ENCODE measurements around the gene PPA2.

The PPA2 gene

DNA sequence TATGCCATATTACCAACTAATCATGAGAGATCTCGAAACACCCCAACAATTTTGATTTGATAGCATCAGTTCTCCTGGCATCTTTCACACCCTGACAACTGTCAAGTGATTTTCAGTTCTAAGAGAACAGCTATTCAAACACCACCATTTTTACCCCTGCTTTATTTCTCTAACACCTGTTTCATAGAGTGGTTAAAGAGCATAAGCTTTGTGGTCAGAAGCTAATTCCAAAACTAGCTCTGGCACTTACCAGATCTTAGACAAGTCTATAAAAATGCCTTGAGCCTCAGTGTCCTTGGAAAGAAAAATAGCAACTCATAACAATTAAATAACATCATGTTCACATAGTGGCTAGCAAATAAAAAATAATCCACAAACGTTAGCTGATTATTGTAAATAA, 17.9 kb downstream of the PPA2 start:
- Histone ChIP-seq H3K4me3 (ENCODE audit: low read depth, low read length) (no peak overlapping the region), H3K79me2 (peaks cover 7% of the 10 kb centered on the region), H3K27ac (no peak overlapping the region)

DNA sequence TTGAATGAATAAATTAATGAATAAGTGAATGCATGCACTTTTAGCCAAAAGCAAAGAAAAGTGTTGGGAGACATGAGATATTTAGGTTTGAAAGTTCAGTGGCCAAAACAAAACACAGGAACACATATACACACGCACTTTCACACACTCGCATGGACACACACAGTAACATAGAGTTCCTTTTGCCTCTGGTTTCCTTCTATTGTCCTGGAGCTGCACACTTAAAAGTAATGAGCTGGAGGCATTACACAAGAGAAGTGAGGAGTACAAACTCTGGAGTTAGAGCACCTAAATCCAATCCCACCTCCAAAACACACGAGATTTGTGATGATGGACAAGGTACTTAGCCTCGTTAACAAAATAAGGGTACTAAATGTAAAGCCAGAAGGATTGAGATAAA, 18.7 kb downstream of the PPA2 start:
- Histone ChIP-seq H3K27ac (no peak overlapping the region), H3K4me1 (no peaks in the 10 kb centered on the region), H3K9me3 (ENCODE audit: control insufficient read depth, low read length) (no peaks in the 10 kb centered on the region), H3K36me3 (ENCODE audit: control insufficient read depth, insufficient read depth, low read length) (no peaks in the 10 kb centered on the region), H3K4me3 (ENCODE audit: low read depth, low read length) (no peak overlapping the region), H2AFZ (no peak overlapping the region), H3K4me2 (ENCODE audit: low read length) (no peak overlapping the region), H3K9ac (no peak overlapping the region), H3K27me3 (ENCODE audit: control insufficient read depth, insufficient read depth, low read length) (no peaks in the 10 kb centered on the region), H3K79me2 (peaks cover 7% of the 10 kb centered on the region)
- TF ChIP-seq, protein P1, sequence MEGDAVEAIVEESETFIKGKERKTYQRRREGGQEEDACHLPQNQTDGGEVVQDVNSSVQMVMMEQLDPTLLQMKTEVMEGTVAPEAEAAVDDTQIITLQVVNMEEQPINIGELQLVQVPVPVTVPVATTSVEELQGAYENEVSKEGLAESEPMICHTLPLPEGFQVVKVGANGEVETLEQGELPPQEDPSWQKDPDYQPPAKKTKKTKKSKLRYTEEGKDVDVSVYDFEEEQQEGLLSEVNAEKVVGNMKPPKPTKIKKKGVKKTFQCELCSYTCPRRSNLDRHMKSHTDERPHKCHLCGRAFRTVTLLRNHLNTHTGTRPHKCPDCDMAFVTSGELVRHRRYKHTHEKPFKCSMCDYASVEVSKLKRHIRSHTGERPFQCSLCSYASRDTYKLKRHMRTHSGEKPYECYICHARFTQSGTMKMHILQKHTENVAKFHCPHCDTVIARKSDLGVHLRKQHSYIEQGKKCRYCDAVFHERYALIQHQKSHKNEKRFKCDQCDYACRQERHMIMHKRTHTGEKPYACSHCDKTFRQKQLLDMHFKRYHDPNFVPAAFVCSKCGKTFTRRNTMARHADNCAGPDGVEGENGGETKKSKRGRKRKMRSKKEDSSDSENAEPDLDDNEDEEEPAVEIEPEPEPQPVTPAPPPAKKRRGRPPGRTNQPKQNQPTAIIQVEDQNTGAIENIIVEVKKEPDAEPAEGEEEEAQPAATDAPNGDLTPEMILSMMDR (IDR thresholded peaks at IDR 0.05), result no peak

More for the DNA sequence above, 17.9 kb downstream of the PPA2 start:
- H2AFZ ChIP-seq, result no peak overlapping the region
- no peak overlapping the region for H3K4me2 ChIP-seq (ENCODE audit: low read length)
- no peak overlapping the region for H3K9ac ChIP-seq
- no peaks in the 10 kb centered on the region for H3K9me3 ChIP-seq (ENCODE audit: control insufficient read depth, low read length)
- TF ChIP-seq, protein P1 (IDR thresholded peaks at IDR 0.05), result no peak
- H3K4me1 ChIP-seq, result no peaks in the 10 kb centered on the region
- H3K27me3 ChIP-seq (ENCODE audit: control insufficient read depth, insufficient read depth, low read length), result no peaks in the 10 kb centered on the region
- H3K36me3 ChIP-seq (ENCODE audit: control insufficient read depth, insufficient read depth, low read length), result no peaks in the 10 kb centered on the region

DNA sequence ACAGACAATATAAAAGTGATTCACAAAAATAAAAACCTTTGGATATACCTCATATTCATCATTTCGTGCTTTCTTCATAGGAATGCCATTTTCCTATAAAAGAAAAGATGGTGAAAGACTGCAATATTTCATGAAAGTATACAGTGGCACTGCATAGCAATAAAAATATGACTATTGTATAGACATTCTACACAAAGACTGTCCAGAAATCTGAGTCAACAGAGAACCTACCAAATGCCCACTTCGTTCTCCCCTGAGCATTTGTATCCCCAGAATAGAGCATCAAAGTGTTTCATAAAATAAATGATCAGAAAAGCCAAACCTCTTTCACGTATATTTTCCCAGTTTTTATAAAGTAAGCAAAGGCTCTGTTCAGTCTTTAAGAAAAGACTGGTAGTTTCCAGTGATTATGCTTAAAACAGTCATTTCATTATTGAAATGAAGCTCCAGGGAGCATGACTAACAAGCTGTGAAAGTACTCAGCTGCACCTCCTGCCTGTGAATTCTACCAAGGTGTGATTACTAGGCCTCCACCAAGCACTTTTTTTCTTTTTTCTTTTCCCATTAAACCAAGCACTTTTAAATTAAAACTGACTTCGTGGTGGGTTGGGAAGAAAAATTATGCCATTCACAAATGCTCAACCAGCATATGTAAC, 20.2 kb downstream of the PPA2 start:
- Histone ChIP-seq H3K4me2 (ENCODE audit: low read length) (no peak overlapping the region), H3K9ac (no peak overlapping the region), H2AFZ (no peak overlapping the region), H3K79me2 (peaks cover 5% of the 10 kb centered on the region), H3K4me3 (ENCODE audit: low read depth, low read length) (no peak overlapping the region), H3K36me3 (ENCODE audit: control insufficient read depth, insufficient read depth, low read length) (no peaks in the 10 kb centered on the region), H3K9me3 (ENCODE audit: control insufficient read depth, low read length) (no peaks in the 10 kb centered on the region), H3K27ac (no peak overlapping the region), H3K4me1 (no peaks in the 10 kb centered on the region), H3K27me3 (ENCODE audit: control insufficient read depth, insufficient read depth, low read length) (no peaks in the 10 kb centered on the region)
- TF ChIP-seq, protein P1 (IDR thresholded peaks at IDR 0.05), result no peak

DNA sequence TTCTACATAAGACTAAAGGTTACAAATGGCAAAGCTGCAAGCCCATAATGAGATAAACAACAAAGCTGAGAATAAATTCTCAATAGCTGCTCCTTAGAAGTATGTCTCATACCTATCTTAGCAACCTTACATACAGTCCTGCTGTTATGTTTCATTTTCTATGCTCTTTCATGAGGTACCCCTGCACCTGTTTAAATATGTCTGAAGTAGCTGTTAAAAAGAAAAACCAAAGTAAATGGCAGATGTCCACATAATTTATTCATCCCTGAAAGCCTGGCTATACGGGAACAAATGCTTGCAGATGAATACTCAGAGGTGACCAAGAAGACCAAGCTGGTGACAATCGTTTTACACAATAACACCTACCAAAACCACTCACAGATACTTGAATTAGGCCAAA, 22.5 kb downstream of the PPA2 start:
- TF ChIP-seq, protein P1 (IDR thresholded peaks at IDR 0.05), result no peak
- no peaks in the 10 kb centered on the region for H3K4me1 ChIP-seq
- no peaks in the 10 kb centered on the region for H3K36me3 ChIP-seq (ENCODE audit: control insufficient read depth, insufficient read depth, low read length)
- H3K27ac ChIP-seq, result no peak overlapping the region
- no peaks in the 10 kb centered on the region for H3K27me3 ChIP-seq (ENCODE audit: control insufficient read depth, insufficient read depth, low read length)
- H2AFZ ChIP-seq, result no peak overlapping the region
- no peak overlapping the region for H3K4me2 ChIP-seq (ENCODE audit: low read length)
- H3K79me2 ChIP-seq, result peaks cover 4% of the 10 kb centered on the region
- H3K4me3 ChIP-seq (ENCODE audit: low read depth, low read length), result no peak overlapping the region
- H3K9me3 ChIP-seq (ENCODE audit: control insufficient read depth, low read length), result no peaks in the 10 kb centered on the region
- no peak overlapping the region for H3K9ac ChIP-seq

DNA sequence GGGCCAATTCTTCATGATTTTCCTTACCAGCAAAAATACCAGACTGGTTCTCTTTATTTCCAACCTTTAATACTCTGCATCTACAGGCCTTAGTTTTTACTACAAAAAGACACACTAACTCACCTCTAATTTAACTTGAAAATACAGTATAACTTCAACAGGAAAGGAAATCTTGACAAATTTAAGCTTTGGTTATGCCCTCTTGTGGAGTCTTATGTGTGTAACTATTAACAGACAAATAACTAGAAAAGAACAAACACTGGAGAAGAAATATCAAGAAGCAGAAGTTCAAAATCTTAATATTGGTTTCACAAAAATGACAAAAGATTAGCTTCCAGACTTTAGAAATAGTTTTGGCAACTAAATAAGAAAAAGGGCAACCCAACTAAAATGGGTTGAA, 33.0 kb downstream of the PPA2 start:
- H3K36me3 ChIP-seq (ENCODE audit: control insufficient read depth, insufficient read depth, low read length), result no peaks in the 10 kb centered on the region

More for the DNA sequence above, 33.0 kb downstream of the PPA2 start:
- Histone ChIP-seq H3K27ac (no peak overlapping the region), H3K9me3 (ENCODE audit: control insufficient read depth, low read length) (no peaks in the 10 kb centered on the region), H3K27me3 (ENCODE audit: control insufficient read depth, insufficient read depth, low read length) (no peaks in the 10 kb centered on the region), H3K79me2 (no peaks in the 10 kb centered on the region), H3K9ac (no peak overlapping the region), H2AFZ (no peak overlapping the region), H3K4me3 (ENCODE audit: low read depth, low read length) (no peak overlapping the region), H3K4me2 (ENCODE audit: low read length) (no peak overlapping the region), H3K4me1 (no peaks in the 10 kb centered on the region)
- TF ChIP-seq, protein P1 (IDR thresholded peaks at IDR 0.05), result no peak

All from parathyroid adenoma (tissue), 2 donors.